Smooth muscle cell of the brain vasculature (primary cell): ENCODE results near the gene AUH.
"Not testable (repeated sequence)": the region's sequence is repeated elsewhere in the genome, so short reads cannot be mapped to it uniquely, and the experiment has no call there.

Experiments
- DNase-seq: peaks from one replicate; pipeline ENCODE4 v3.0.0-alpha.2; 2012; ENCODE audit warnings: low read depth, low spot score

Gene AUH

GRCh38 chr9:91378695-91379127 lies 17.0 kb upstream of the AUH start:
- no peak for DNase-seq

GRCh38 chr9:91378054-91378453 lies 16.3 kb upstream of the AUH start:
- not testable (repeated sequence) for DNase-seq

GRCh38 chr9:91376239-91376638 lies 14.5 kb upstream of the AUH start:
- DNase-seq = no peak

DNA sequence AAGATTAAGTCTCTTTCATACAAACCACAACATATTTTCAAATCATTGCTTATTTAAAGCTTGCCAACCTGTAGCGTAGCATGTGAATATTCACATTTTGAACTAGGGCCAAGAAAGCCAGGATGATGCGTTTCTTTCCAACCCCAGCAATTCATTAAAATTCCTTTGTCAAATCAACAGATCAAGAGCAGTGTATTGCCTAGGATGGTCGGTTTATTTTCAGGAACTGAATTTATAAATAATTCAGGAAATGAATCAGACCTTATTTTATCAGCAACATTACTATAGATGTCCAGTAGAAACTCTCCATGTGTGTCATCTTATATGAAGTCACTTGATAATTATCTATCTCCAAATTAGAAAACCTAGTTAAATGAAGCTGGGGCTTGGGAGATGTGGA lies 13.2 kb upstream of the AUH start:
- DNase-seq = no peak

DNA sequence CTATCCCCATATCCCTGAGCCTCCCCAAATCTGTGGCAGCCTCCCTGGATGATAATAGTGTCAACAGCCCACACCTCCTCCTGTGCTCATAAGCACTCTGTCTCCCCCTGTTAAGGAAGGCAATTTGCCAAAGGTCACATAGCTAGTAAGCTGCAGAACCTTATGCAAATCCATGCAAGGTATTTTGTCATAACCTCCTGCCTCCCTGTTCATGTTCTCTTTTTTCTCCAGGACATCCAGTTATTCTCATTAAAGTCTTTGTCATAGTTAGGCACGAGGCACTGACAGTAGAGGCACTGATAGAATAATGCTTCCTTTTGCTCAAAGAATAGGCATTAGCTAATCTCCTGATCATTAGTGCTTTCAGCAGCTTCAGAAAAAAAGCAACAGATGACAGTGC lies 10.2 kb upstream of the AUH start:
- no peak for DNase-seq

DNA sequence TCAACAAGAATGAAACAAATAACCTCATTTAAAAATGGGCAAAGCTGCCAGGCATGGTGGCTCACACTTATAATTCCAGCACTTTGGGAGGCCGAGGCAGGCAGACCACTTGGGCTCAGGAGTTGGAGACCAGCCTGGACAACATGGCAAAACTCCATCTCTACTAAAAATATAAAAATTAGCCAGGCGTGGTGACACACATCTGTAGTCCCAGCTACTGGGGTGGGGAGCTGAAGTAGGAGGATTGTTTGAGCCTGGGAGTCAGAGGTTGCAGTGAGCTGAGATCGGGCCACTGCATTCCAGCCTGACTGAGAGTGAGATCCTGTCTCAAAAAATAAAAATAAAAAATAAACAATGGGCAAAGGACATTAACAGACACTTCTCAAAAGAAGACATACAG lies 8.3 kb upstream of the AUH start:
- not testable (repeated sequence) for DNase-seq

DNA sequence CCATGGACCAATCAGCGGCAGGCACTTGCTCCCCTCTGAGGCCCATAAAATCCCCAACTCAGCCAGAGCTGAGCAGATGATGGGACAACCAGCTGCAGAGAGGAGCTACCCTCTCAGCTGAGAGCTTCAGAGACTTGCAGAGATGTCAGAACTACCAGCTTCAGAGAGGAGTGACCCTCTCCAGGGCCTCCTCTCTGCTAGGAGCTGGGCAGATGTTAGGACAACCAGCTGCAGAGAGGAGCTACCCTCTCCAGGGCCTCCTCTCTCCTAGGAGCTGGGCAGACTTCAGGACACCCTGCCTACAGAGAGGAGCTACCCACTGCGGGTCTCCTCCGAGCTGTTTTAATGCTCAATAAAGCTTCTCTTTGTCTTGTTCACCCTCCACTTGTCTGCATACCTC lies 3.0 kb upstream of the AUH start:
- DNase-seq = no peak

DNA sequence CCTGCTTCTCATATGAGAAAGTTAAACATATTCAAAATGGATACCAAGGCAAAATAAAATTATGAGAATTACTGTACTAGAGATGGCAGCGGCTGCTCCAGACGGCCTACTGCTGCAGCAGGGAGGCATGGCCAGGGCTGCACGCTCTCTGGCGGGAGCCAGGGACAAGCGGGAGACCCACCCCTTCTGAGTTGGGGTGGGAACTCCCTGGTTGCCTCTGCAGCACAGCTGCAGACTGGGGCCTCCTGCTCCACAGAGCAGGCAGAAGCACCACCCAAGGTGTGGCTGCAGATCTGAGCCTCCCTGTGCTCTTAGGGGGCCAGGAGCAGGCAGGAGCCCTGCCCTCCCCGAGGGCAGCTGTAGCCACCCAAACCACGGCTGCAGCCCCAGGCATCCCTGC lies 2.3 kb upstream of the AUH start:
- DNase-seq = no peak

- DNase-seq = no peak
These were observed 413 bp upstream of the AUH start for GRCh38 chr9:91362051-91362611.

DNA sequence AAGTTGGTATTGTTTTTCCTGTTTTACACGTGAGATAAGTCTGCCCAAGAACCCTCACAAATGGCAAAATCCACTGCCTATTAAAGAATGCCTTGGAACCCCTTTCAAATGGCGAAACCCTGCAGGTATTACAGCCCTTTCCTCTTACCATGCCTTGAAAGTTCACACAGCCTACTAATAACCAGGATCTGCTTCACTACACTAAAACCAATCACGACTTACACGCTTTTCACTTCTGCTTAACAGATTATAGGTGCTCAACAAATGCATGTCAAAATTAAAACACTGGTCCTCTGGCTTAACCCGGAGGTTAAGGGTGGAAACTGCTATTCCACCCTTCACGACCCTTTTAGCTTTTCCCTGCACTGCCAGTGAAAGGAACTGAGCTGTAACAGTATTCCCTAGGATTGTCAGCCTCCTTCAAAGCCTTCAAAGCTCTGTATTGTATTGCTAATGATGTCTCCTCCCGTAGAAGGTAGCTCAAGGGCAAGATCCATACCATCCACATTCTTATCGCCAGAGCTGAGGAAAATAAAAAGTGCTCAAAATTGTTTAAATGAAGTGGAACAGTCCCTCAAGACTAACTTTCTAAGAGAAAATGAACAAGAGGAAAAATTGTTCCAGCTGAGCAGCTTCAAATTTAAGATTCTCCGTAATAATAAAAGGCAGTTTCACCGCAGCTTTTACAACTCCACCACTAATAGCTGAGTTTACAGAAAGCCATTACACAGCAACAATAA lies 997 bp downstream of the AUH start:
- no peak for DNase-seq

DNA sequence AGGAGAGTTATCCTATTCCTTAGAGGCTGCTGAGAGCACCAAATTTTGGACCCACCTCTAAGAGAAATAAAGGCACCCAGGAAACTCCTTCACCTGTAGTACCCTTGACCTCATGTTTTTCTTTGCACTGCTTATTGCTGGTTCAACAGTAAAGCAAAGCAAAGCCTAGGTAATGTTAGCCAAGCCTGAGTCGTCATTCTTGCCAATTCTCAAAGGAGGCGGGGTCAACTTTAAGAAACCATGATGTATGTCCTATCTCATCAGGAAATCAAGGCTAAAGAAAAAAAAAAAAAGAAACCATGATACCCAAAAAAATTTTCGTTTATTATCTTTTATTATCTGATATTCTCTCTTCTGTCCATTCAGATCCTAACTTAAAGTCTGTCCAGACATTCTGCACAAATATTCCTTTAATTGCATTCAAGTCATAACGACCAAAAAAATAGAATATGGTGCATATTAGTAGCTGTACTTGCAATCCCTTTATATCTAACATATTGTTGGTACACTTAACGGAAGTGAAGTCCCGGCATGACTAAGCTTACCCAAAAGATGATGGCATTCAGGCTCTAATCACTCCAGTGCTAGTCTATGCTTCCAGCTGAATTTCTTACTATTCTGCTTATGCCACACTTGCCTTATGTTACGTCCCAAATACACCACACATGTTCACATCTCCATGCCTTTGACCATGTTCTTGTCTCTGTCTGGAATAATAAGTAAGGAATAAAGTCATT lies 1.8 kb downstream of the AUH start:
- DNase-seq = no peak

DNA sequence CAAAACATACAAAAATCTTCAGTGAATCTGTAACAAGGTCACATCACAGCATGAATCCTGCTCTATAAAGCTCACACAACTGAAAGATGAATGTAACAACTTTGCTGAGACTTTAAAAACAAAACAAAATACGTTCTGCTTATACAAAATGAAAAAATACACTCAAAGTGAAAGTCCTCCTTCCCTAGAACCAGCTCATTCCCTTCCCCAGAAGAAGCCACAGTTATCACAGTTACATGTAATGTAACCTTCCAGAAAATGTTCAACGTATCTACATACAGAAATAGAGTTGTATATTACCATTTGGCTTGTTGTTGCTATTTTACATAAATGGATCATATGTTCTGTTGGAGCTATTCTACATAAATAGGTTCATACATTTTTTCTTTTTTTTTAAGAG lies 2.6 kb downstream of the AUH start:
- DNase-seq = no peak

- DNase-seq = no peak
These were observed 6.8 kb downstream of the AUH start for GRCh38 chr9:91354881-91355280.

DNA sequence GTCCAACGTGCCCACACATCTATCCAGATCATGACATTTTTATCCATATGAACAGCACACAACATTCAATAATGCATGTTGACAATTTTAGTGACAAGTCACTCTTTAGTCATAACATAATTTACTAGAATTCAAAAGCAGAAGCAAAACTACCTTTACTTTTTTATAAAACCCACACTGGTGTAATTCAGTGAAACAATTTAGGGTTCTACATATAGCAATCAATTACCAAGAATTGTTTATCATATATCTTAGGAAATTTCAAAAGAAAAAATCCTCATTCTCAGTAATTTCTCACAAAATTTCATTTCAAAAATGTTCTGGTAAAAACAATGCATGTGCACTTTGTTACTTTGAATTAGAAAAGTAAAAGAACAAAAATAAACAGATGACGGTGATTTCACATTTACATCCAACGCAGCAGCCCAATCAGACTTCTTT lies 12.6 kb downstream of the AUH start:
- DNase-seq = no peak

DNA sequence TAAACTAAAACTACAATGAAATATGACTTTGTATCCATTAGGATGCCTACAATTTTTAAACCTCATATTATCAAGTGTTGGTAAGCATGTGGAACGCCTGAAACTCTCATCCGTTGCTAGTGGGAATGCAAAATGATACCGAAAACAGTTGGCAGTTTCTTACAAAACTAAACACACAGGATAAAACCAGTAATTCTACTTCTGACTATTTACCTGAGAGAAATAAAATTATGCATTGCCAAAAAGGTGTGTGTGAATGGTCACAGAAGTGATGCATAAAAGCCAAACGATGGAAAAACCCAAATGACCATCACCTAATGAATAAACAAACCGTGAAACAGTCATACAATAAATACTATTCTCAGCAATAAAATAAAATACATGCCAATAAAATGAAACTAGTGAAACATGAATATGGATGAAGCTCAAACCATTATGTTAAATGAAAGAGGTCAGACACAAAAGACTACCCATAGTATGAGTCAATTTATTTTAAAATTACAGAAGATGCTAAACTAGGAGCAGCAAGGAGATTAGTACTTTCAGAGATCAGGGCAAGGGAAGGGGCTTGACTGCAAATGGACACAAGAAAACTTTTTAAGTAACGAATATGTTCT lies 13.4 kb downstream of the AUH start:
- no peak for DNase-seq

DNA sequence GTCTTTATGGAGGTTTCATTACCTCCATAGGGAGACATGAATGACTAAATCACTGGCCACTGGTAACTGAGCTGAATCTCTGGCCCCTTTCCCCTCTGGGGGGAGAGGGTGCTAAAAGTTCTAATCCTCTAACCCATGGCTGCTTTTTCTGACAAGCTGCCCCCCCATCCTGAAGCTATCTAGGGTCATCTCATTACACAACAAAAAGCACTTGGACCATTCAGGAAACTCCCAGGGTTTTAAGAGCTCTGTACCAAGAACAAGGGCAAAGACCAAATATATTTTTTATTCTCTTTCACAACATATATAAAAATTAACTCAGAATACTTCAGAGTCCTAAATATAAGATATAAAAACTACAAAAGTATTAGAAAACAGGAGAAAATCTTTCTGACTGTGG lies 14.3 kb downstream of the AUH start:
- DNase-seq = no peak

- DNase-seq = no peak
These were observed 15.1 kb downstream of the AUH start for GRCh38 chr9:91346644-91347043.

- no peak for DNase-seq
These were observed 15.7 kb downstream of the AUH start for GRCh38 chr9:91345978-91346377.

- no peak for DNase-seq
These were observed 19.1 kb downstream of the AUH start for GRCh38 chr9:91342575-91342974.

GRCh38 chr9:91341749-91342148 lies 20.0 kb downstream of the AUH start:
- DNase-seq = no peak

DNA sequence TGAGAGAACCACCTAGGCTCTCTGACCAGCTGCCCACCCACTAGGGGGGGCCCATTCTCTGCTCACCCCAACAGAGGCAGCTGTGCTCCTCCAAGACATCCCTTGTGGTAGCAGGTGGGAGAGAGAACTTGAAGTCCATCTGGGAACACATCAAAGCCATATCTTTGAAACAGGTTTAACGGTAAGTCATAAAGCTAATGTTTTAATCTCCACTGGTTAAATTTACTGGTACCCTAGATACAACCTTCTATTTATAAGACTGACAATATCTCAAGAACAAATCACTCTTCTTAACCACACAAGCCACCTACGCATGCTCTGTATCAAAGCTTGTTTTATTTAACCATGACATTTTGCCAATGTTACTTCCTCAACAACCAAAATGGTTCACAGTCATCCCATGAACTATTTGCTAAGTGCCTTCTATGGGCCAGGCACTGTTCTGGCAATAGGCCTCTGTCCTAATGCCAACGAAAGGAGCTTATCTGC lies 20.4 kb downstream of the AUH start:
- no peak for DNase-seq

GRCh38 chr9:91340395-91340967 lies 21.2 kb downstream of the AUH start:
- no peak for DNase-seq
